ENCODE results near the gene C22orf39.

C22orf39 gene

DNA sequence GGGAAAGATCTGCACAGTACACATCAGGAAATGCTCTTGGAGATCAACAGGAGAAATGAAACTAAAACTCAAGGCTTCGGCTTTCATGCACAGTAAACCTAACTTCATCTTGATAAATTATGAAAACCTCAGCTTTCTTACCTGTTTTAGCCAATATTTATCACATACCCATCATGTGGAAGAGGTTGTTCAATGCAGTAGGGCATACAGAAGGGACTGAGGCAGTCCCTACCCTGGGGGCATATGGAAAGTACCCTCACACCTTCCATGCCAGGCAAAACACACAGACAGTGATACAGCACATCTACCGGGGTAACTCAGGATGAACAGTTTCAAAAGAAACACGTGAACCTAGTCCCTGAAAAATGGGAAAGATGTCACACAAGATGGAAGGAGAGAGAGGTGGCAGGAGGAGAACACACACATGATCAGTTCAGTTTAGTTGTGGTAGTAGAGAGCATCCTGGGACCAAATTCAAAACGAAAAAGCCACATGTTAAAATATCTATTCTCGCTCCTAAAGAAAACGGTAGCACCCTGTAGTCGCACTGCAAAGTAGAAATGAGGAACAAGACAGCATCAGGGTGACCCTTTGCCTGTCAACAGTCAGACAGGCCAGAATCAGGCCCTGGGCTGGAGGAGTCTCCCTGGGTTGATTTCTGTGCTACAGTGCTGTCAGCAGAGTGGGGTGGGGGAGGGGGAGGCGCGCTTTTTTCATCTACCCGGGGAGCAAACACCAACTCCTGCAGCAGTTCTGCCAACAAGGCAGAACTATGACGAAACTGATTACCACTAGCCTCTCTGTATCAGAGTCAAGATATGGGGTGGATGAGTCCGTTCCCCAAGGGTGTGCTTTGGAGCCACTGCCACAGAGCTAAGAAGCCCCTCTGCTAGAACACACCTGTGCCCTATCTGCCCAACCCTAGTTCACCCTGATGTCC, 17.3 kb downstream of the C22orf39 start:
- Histone ChIP-seq H3K9ac (ENCODE audit: low read depth in 1 of 2, low read length in 2 of 2) (peak overlapping the region; percentile 81 to 90), H3K36me3 (ENCODE audit: control insufficient read depth in 1 of 2, insufficient read depth in 2 of 2, low read length in 2 of 2) (peaks cover 5 to 9% of the 10 kb centered on the region in 2 donors), H3K9me3 (ENCODE audit: control insufficient read depth in 1 of 2, low read length in 2 of 2) (no peaks in the 10 kb centered on the region), H3K27ac (ENCODE audit: low read depth, low read length) (peak overlapping the region; percentile 52), H3K4me1 (ENCODE audit: control insufficient read depth in 1 of 2, insufficient read depth in 2 of 2, low read length in 2 of 2) (peaks cover 24% of the 10 kb centered on the region in 2 donors), H3K27me3 (ENCODE audit: control insufficient read depth in 1 of 2, insufficient read depth in 2 of 2, low read length in 2 of 2) (no peaks in the 10 kb centered on the region), H3K4me3 (ENCODE audit: low read depth in 1 of 2, low read length in 2 of 2) (peak overlapping the region; percentile 80 to 85)

- Histone ChIP-seq H3K4me3 (ENCODE audit: low read depth in 1 of 2, low read length in 2 of 2) (no peak overlapping the region), H3K9me3 (ENCODE audit: control insufficient read depth in 1 of 2, low read length in 2 of 2) (no peaks in the 10 kb centered on the region), H3K4me1 (ENCODE audit: control insufficient read depth in 1 of 2, insufficient read depth in 2 of 2, low read length in 2 of 2) (peaks cover 8 to 20% of the 10 kb centered on the region in 2 donors), H3K27ac (ENCODE audit: low read depth, low read length) (no peak overlapping the region), H3K9ac (ENCODE audit: low read depth in 1 of 2, low read length in 2 of 2) (no peak overlapping the region), H3K27me3 (ENCODE audit: control insufficient read depth in 1 of 2, insufficient read depth in 2 of 2, low read length in 2 of 2) (no peaks in the 10 kb centered on the region), H3K36me3 (ENCODE audit: control insufficient read depth in 1 of 2, insufficient read depth in 2 of 2, low read length in 2 of 2) (peaks cover 3 to 10% of the 10 kb centered on the region in 2 donors)
Observed at GRCh38 chr22:19424186-19424500, 23.4 kb downstream of the C22orf39 start.

GRCh38 chr22:19422440-19423301, 24.8 kb downstream of the C22orf39 start:
- Histone ChIP-seq H3K9ac (ENCODE audit: low read depth in 1 of 2, low read length in 2 of 2) (no peak overlapping the region), H3K4me1 (ENCODE audit: control insufficient read depth in 1 of 2, insufficient read depth in 2 of 2, low read length in 2 of 2) (peaks cover 8 to 23% of the 10 kb centered on the region in 2 donors), H3K4me3 (ENCODE audit: low read depth in 1 of 2, low read length in 2 of 2) (no peak overlapping the region), H3K9me3 (ENCODE audit: control insufficient read depth in 1 of 2, low read length in 2 of 2) (no peaks in the 10 kb centered on the region), H3K36me3 (ENCODE audit: control insufficient read depth in 1 of 2, insufficient read depth in 2 of 2, low read length in 2 of 2) (peaks cover 3 to 10% of the 10 kb centered on the region in 2 donors), H3K27me3 (ENCODE audit: control insufficient read depth in 1 of 2, insufficient read depth in 2 of 2, low read length in 2 of 2) (no peaks in the 10 kb centered on the region), H3K27ac (ENCODE audit: low read depth, low read length) (no peak overlapping the region)

DNA sequence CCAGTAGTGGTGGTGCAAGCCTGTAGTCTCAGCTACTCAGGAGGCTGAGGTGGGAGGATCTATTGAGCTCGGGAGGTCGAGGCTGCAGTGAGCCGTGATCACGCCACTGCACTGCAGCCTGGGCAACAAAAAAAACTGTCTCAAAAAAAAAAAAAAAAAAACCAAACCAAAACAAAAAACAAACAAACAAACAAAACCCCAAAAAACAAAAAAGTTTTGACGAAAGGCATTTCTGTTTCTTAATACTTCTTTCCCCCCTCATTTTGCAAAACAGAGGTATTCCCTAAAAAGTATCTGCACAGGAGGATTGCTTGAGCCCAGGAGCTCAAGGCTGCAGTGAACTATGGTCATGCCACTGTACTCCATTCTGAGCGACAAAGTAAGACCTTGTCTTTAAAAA, 27.2 kb downstream of the C22orf39 start:
- no peaks in the 10 kb centered on the region for H3K9me3 ChIP-seq (ENCODE audit: control insufficient read depth in 1 of 2, low read length in 2 of 2)
- peaks cover 8 to 19% of the 10 kb centered on the region in 2 donors for H3K4me1 ChIP-seq (ENCODE audit: control insufficient read depth in 1 of 2, insufficient read depth in 2 of 2, low read length in 2 of 2)
- no peaks in the 10 kb centered on the region for H3K27me3 ChIP-seq (ENCODE audit: control insufficient read depth in 1 of 2, insufficient read depth in 2 of 2, low read length in 2 of 2)
- peaks cover 0 to 6% of the 10 kb centered on the region in 2 donors for H3K36me3 ChIP-seq (ENCODE audit: control insufficient read depth in 1 of 2, insufficient read depth in 2 of 2, low read length in 2 of 2)
- no peak overlapping the region for H3K27ac ChIP-seq (ENCODE audit: low read depth, low read length)
- H3K9ac ChIP-seq (ENCODE audit: low read depth in 1 of 2, low read length in 2 of 2) = no peak overlapping the region
- H3K4me3 ChIP-seq (ENCODE audit: low read depth in 1 of 2, low read length in 2 of 2) = no peak overlapping the region

- H3K9me3 ChIP-seq (ENCODE audit: control insufficient read depth in 1 of 2, low read length in 2 of 2) = no peaks in the 10 kb centered on the region
- H3K27ac ChIP-seq (ENCODE audit: low read depth, low read length) = peak overlapping the region; percentile 39
- H3K4me3 ChIP-seq (ENCODE audit: low read depth in 1 of 2, low read length in 2 of 2) = no peak overlapping the region
- H3K27me3 ChIP-seq (ENCODE audit: control insufficient read depth in 1 of 2, insufficient read depth in 2 of 2, low read length in 2 of 2) = no peaks in the 10 kb centered on the region
- no peaks in the 10 kb centered on the region for H3K36me3 ChIP-seq (ENCODE audit: control insufficient read depth in 1 of 2, insufficient read depth in 2 of 2, low read length in 2 of 2)
- no peak overlapping the region for H3K9ac ChIP-seq (ENCODE audit: low read depth in 1 of 2, low read length in 2 of 2)
- peaks cover 8 to 19% of the 10 kb centered on the region in 2 donors for H3K4me1 ChIP-seq (ENCODE audit: control insufficient read depth in 1 of 2, insufficient read depth in 2 of 2, low read length in 2 of 2)
Observed at GRCh38 chr22:19419464-19420178, 27.9 kb downstream of the C22orf39 start.

DNA sequence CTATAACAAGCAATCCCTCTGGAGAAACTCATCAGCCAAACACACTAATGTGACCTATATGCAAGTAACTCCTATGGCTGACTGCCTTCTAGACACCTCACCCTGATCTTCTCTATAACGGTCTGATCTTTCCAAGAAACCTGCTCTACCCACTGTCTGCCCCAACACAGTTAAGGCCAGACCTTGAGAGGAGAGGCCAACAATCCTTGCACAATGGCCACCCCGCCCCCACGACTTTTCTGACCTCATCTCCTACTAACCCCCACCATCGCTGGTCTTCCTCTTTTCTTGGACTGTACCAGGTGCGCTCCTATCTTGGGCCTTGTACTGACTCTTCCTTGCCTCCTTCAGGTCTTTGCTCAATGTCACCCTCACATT, 28.4 kb downstream of the C22orf39 start:
- no peaks in the 10 kb centered on the region for H3K27me3 ChIP-seq (ENCODE audit: control insufficient read depth in 1 of 2, insufficient read depth in 2 of 2, low read length in 2 of 2)
- H3K36me3 ChIP-seq (ENCODE audit: control insufficient read depth in 1 of 2, insufficient read depth in 2 of 2, low read length in 2 of 2) = no peaks in the 10 kb centered on the region
- no peak overlapping the region for H3K9ac ChIP-seq (ENCODE audit: low read depth in 1 of 2, low read length in 2 of 2)
- no peak overlapping the region for H3K4me3 ChIP-seq (ENCODE audit: low read depth in 1 of 2, low read length in 2 of 2)
- H3K9me3 ChIP-seq (ENCODE audit: control insufficient read depth in 1 of 2, low read length in 2 of 2) = no peaks in the 10 kb centered on the region
- no peak overlapping the region for H3K27ac ChIP-seq (ENCODE audit: low read depth, low read length)
- peaks cover 8 to 15% of the 10 kb centered on the region in 2 donors for H3K4me1 ChIP-seq (ENCODE audit: control insufficient read depth in 1 of 2, insufficient read depth in 2 of 2, low read length in 2 of 2)

GRCh38 chr22:19412923-19413322, 34.6 kb downstream of the C22orf39 start:
- Histone ChIP-seq H3K4me1 (ENCODE audit: control insufficient read depth in 1 of 2, insufficient read depth in 2 of 2, low read length in 2 of 2) (no peaks in the 10 kb centered on the region), H3K36me3 (ENCODE audit: control insufficient read depth in 1 of 2, insufficient read depth in 2 of 2, low read length in 2 of 2) (peaks cover 9 to 32% of the 10 kb centered on the region in 2 donors), H3K27me3 (ENCODE audit: control insufficient read depth in 1 of 2, insufficient read depth in 2 of 2, low read length in 2 of 2) (no peaks in the 10 kb centered on the region), H3K27ac (ENCODE audit: low read depth, low read length) (no peak overlapping the region), H3K4me3 (ENCODE audit: low read depth in 1 of 2, low read length in 2 of 2) (no peak overlapping the region), H3K9me3 (ENCODE audit: control insufficient read depth in 1 of 2, low read length in 2 of 2) (no peaks in the 10 kb centered on the region), H3K9ac (ENCODE audit: low read depth in 1 of 2, low read length in 2 of 2) (no peak overlapping the region)

GRCh38 chr22:19412478-19412877, 35.0 kb downstream of the C22orf39 start:
- H3K27ac ChIP-seq (ENCODE audit: low read depth, low read length) = no peak overlapping the region
- no peaks in the 10 kb centered on the region for H3K4me1 ChIP-seq (ENCODE audit: control insufficient read depth in 1 of 2, insufficient read depth in 2 of 2, low read length in 2 of 2)
- no peaks in the 10 kb centered on the region for H3K27me3 ChIP-seq (ENCODE audit: control insufficient read depth in 1 of 2, insufficient read depth in 2 of 2, low read length in 2 of 2)

DNA sequence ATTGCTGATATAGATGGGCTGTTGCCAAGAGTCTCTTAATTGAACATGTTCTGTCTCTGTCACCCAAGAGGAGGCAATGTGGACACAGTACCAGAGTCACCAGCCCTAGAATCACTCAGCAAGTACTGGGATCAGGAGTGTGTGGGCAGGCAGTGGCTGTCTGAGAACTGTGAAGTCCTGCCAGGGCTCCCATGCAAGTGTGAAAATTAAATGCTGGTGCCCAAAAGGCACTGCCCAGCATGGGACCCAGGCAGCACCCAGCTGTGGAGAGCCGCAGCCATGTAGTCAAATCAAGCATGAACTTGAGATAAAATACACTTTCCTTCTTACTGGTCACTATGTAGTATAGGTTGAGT, 35.8 kb downstream of the C22orf39 start:
- H3K4me1 ChIP-seq (ENCODE audit: control insufficient read depth in 1 of 2, insufficient read depth in 2 of 2, low read length in 2 of 2) = no peaks in the 10 kb centered on the region
- H3K27ac ChIP-seq (ENCODE audit: low read depth, low read length) = no peak overlapping the region
- H3K4me3 ChIP-seq (ENCODE audit: low read depth in 1 of 2, low read length in 2 of 2) = no peak overlapping the region
- peaks cover 13 to 44% of the 10 kb centered on the region in 2 donors for H3K36me3 ChIP-seq (ENCODE audit: control insufficient read depth in 1 of 2, insufficient read depth in 2 of 2, low read length in 2 of 2)
- H3K9me3 ChIP-seq (ENCODE audit: control insufficient read depth in 1 of 2, low read length in 2 of 2) = no peaks in the 10 kb centered on the region
- no peak overlapping the region for H3K9ac ChIP-seq (ENCODE audit: low read depth in 1 of 2, low read length in 2 of 2)
- no peaks in the 10 kb centered on the region for H3K27me3 ChIP-seq (ENCODE audit: control insufficient read depth in 1 of 2, insufficient read depth in 2 of 2, low read length in 2 of 2)

More at GRCh38 chr22:19412478-19412877, 35.0 kb downstream of the C22orf39 start:
- Histone ChIP-seq H3K36me3 (ENCODE audit: control insufficient read depth in 1 of 2, insufficient read depth in 2 of 2, low read length in 2 of 2) (peaks cover 13 to 36% of the 10 kb centered on the region in 2 donors), H3K4me3 (ENCODE audit: low read depth in 1 of 2, low read length in 2 of 2) (no peak overlapping the region), H3K9me3 (ENCODE audit: control insufficient read depth in 1 of 2, low read length in 2 of 2) (no peaks in the 10 kb centered on the region), H3K9ac (ENCODE audit: low read depth in 1 of 2, low read length in 2 of 2) (no peak overlapping the region)

Data from duodenal mucosa (tissue), 2 donors.